Stimulated activated CD8-positive, alpha-beta memory T cell treated with anti-CD3 and anti-CD28 coated beads, Interleukin-7, amount 100 ng/mL, for 24 hours (primary cell): Measurements from ENCODE around the gene KCNT2.
"Not testable (repeated sequence)": the region's sequence is repeated elsewhere in the genome, so short reads cannot be mapped to it uniquely, and the experiment has no call there.

ENCODE experiments used
- DNase-seq: peaks from one replicate; pipeline ENCODE4 v3.0.0-alpha.2; 2020; ENCODE audit warnings: low read depth

The KCNT2 gene

GRCh38 chr1:196312739-196313138 lies 295.5 kb downstream of the KCNT2 start:
- no peak for DNase-seq

- DNase-seq = no peak
Observed at GRCh38 chr1:196309386-196309785, 298.9 kb downstream of the KCNT2 start.

- DNase-seq = no peak
Observed at GRCh38 chr1:196308176-196308575, 300.1 kb downstream of the KCNT2 start.

GRCh38 chr1:196306421-196306820 lies 301.8 kb downstream of the KCNT2 start:
- no peak for DNase-seq

GRCh38 chr1:196305216-196305615 lies 303.0 kb downstream of the KCNT2 start:
- DNase-seq = no peak

- DNase-seq = no peak
Observed at GRCh38 chr1:196302981-196303380, 305.3 kb downstream of the KCNT2 start.

GRCh38 chr1:196302420-196302819 lies 305.8 kb downstream of the KCNT2 start:
- no peak for DNase-seq

- no peak for DNase-seq
Observed at GRCh38 chr1:196295766-196296165, 312.5 kb downstream of the KCNT2 start.

- no peak for DNase-seq
Observed at GRCh38 chr1:196278816-196279215, 329.4 kb downstream of the KCNT2 start.

- no peak for DNase-seq
Observed at GRCh38 chr1:196277860-196278259, 330.4 kb downstream of the KCNT2 start.

GRCh38 chr1:196271212-196271947 lies 336.9 kb downstream of the KCNT2 start:
- no peak for DNase-seq

GRCh38 chr1:196263086-196263485 lies 345.2 kb downstream of the KCNT2 start:
- DNase-seq = not testable (repeated sequence)

GRCh38 chr1:196260270-196260669 lies 348.0 kb downstream of the KCNT2 start:
- no peak for DNase-seq

GRCh38 chr1:196259316-196259715 lies 348.9 kb downstream of the KCNT2 start:
- no peak for DNase-seq

- DNase-seq = no peak
Observed at GRCh38 chr1:196255762-196256161, 352.5 kb downstream of the KCNT2 start.

GRCh38 chr1:196229546-196229945 lies 378.7 kb downstream of the KCNT2 start:
- DNase-seq = no peak

- no peak for DNase-seq
Observed at GRCh38 chr1:196214866-196215265, 393.4 kb downstream of the KCNT2 start.

GRCh38 chr1:196209983-196210382 lies 398.3 kb downstream of the KCNT2 start:
- no peak for DNase-seq

- no peak for DNase-seq
Observed at GRCh38 chr1:196209265-196209664, 399.0 kb downstream of the KCNT2 start.

GRCh38 chr1:196207612-196208217 lies 400.5 kb downstream of the KCNT2 start:
- DNase-seq = no peak

- DNase-seq = no peak
Observed at GRCh38 chr1:196205882-196206281, 402.4 kb downstream of the KCNT2 start.

GRCh38 chr1:196196486-196196885 lies 411.8 kb downstream of the KCNT2 start:
- DNase-seq = no peak

- no peak for DNase-seq
Observed at GRCh38 chr1:196193896-196194559, 414.2 kb downstream of the KCNT2 start.
